ENCODE measurements around the gene SP3. TPM values are rescaled to one million over a fixed set of nuclear protein-coding genes. Genes with fewer than 3 reads are reported as not detected.

Gene SP3
- total RNA-seq, 1 experiment from 2014 or later, result 84.5 TPM

- no TSS peak for BruUV-seq (replicated peaks)
- intact Hi-C loops (cut with micrococcal nuclease; ENCODE audit: unreplicated experiment), result no loop called here
- no peak for TF ChIP-seq CTCF (conservative IDR thresholded peaks at IDR 0.05; ENCODE audit: low read depth, low read length)
- TF ChIP-seq EZH2 (IDR thresholded peaks at IDR 0.05; ENCODE audit: borderline replicate concordance, low read depth, low read length, poor library complexity, severe bottlenecking), result no peak
- Histone ChIP-seq H3K27me3 (replicated peaks; ENCODE audit: insufficient read depth, low read depth, low read length, poor library complexity) (no peaks in the 10 kb centered on the region), H3K36me3 (ENCODE audit: insufficient read depth, low read length, poor library complexity, severe bottlenecking) (no peaks in the 10 kb centered on the region), H3K9me3 (ENCODE audit: low read depth, low read length, poor library complexity, severe bottlenecking) (no peaks in the 10 kb centered on the region), H3K4me3 (ENCODE audit: low read depth, low read length, poor library complexity, severe bottlenecking) (no peak overlapping the region), H3K4me1 (ENCODE audit: insufficient read depth, low read length, poor library complexity, severe bottlenecking) (peaks cover 3% of the 10 kb centered on the region), H3K27ac (ENCODE audit: low read depth, low read length, poor library complexity, severe bottlenecking) (no peak overlapping the region)
- ChIA-PET POLR2A (ENCODE audit: low non-redundant PET) (no interaction called here), CTCF (no interaction called here)
- DNase-seq (ENCODE audit: low spot score), result no peak
Measured at GRCh38 chr2:173985605-173985992, 20.4 kb upstream of the SP3 start.

- no TSS peak for BruUV-seq (replicated peaks)
- H3K36me3 ChIP-seq (ENCODE audit: insufficient read depth, low read length, poor library complexity, severe bottlenecking), result no peaks in the 10 kb centered on the region
- H3K27ac ChIP-seq (ENCODE audit: low read depth, low read length, poor library complexity, severe bottlenecking), result no peak overlapping the region
- H3K4me3 ChIP-seq (ENCODE audit: low read depth, low read length, poor library complexity, severe bottlenecking), result no peak overlapping the region
- DNase-seq (ENCODE audit: low spot score), result no peak
- no peaks in the 10 kb centered on the region for H3K9me3 ChIP-seq (ENCODE audit: low read depth, low read length, poor library complexity, severe bottlenecking)
- no peaks in the 10 kb centered on the region for H3K27me3 ChIP-seq (replicated peaks; ENCODE audit: insufficient read depth, low read depth, low read length, poor library complexity)
- intact Hi-C loops (cut with micrococcal nuclease; ENCODE audit: unreplicated experiment), result no loop called here
- no peak for TF ChIP-seq EZH2 (IDR thresholded peaks at IDR 0.05; ENCODE audit: borderline replicate concordance, low read depth, low read length, poor library complexity, severe bottlenecking)
- no peak for TF ChIP-seq CTCF (conservative IDR thresholded peaks at IDR 0.05; ENCODE audit: low read depth, low read length)
- POLR2A ChIA-PET (ENCODE audit: low non-redundant PET), result no interaction called here
- peaks cover 3% of the 10 kb centered on the region for H3K4me1 ChIP-seq (ENCODE audit: insufficient read depth, low read length, poor library complexity, severe bottlenecking)
- CTCF ChIA-PET, result no interaction called here
Measured at GRCh38 chr2:173984866-173985604, 19.9 kb upstream of the SP3 start.

- intact Hi-C loops (cut with micrococcal nuclease; ENCODE audit: unreplicated experiment), result no loop called here
- CTCF ChIA-PET, result no interaction called here
- no peak overlapping the region for H3K4me3 ChIP-seq (ENCODE audit: low read depth, low read length, poor library complexity, severe bottlenecking)
- H3K27me3 ChIP-seq (replicated peaks; ENCODE audit: insufficient read depth, low read depth, low read length, poor library complexity), result no peaks in the 10 kb centered on the region
- H3K9me3 ChIP-seq (ENCODE audit: low read depth, low read length, poor library complexity, severe bottlenecking), result no peaks in the 10 kb centered on the region
- H3K4me1 ChIP-seq (ENCODE audit: insufficient read depth, low read length, poor library complexity, severe bottlenecking), result peaks cover 3% of the 10 kb centered on the region
- POLR2A ChIA-PET (ENCODE audit: low non-redundant PET), result no interaction called here
- DNase-seq (ENCODE audit: low spot score), result no peak
- BruUV-seq (replicated peaks), result no TSS peak
- H3K36me3 ChIP-seq (ENCODE audit: insufficient read depth, low read length, poor library complexity, severe bottlenecking), result no peaks in the 10 kb centered on the region
- TF ChIP-seq EZH2 (IDR thresholded peaks at IDR 0.05; ENCODE audit: borderline replicate concordance, low read depth, low read length, poor library complexity, severe bottlenecking) (no peak), CTCF (conservative IDR thresholded peaks at IDR 0.05; ENCODE audit: low read depth, low read length) (no peak)
- H3K27ac ChIP-seq (ENCODE audit: low read depth, low read length, poor library complexity, severe bottlenecking), result no peak overlapping the region
Measured at GRCh38 chr2:173983391-173983871, 18.3 kb upstream of the SP3 start.

Data from A673 (cell line).